Common myeloid progenitor, CD34-positive (primary cell): ENCODE results near the gene CAMKV.
A peak's percentile ranks its signal among the peaks of the same experiment; 100 is the strongest.

Experiments used
- CTCF ChIA-PET: fragments of 350-600 bp; sonication (Branson Sonifier 250); formaldehyde crosslinking; loops from one replicate; lab custom pipeline; 2021; ENCODE audit warnings: antibody characterized with exemption; lab: Charles Lee
- POLR2A ChIA-PET: fragments of 350-600 bp; sonication (Branson Sonifier 250); formaldehyde crosslinking; loops from one replicate; lab custom pipeline; 2021; ENCODE audit warnings: antibody characterized with exemption; lab: Charles Lee
- DNase-seq, 3 donors: peaks; one replicate each; pipeline versions ENCODE4 v3.0.0 to v3.0.0-alpha.2; 2013
- H3K27ac ChIP-seq, 2 experiments: 1 replicate in 1 of 2; 2 replicates in 1 of 2; pipeline ENCODE4 v1.7.0; 2013; ENCODE audit warnings: inconsistent platforms in 2 of 2, low read length in 2 of 2, mild to moderate bottlenecking in 2 of 2, low read depth in 1 of 2, moderate library complexity in 1 of 2; ENCODE audit not compliant: severe bottlenecking in 2 of 2, insufficient read depth in 1 of 2, poor library complexity in 1 of 2
- H3K27me3 ChIP-seq, 5 experiments: replicated peaks in 2 of 5; 1 replicate in 3 of 5; 2 replicates in 2 of 5; pipeline versions ENCODE4 v1.6.1 to v1.7.0; 2013; ENCODE audit warnings: low read length in 4 of 5, mild to moderate bottlenecking in 2 of 5, moderate library complexity in 2 of 5, inconsistent platforms in 1 of 5; ENCODE audit not compliant: insufficient read depth in 5 of 5, control insufficient read depth in 4 of 5
- H3K36me3 ChIP-seq, 4 experiments: 1 replicate in 2 of 4; 2 replicates in 2 of 4; pipeline versions ENCODE4 v1.6.1 to v1.7.0; 2013; ENCODE audit warnings: low read length in 3 of 4, control low read depth in 1 of 4, mild to moderate bottlenecking in 1 of 4; ENCODE audit not compliant: control insufficient read depth in 4 of 4, insufficient read depth in 4 of 4
- H3K4me1 ChIP-seq, 4 experiments: 1 replicate in 3 of 4; 2 replicates in 1 of 4; pipeline versions ENCODE4 v1.6.1 to v1.7.1; 2013; ENCODE audit warnings: low read length in 3 of 4, mild to moderate bottlenecking in 3 of 4, control low read depth in 1 of 4, inconsistent platforms in 1 of 4, moderate library complexity in 1 of 4; ENCODE audit not compliant: control insufficient read depth in 4 of 4, insufficient read depth in 4 of 4; ENCODE audit errors: control extremely low read depth in 1 of 4
- H3K4me3 ChIP-seq, 7 experiments: 1 replicate in 4 of 7; 2 replicates in 3 of 7; pipeline versions ENCODE4 v1.5.1 to v1.7.0; 2013; ENCODE audit warnings: mild to moderate bottlenecking in 7 of 7, low read length in 6 of 7, moderate library complexity in 6 of 7, inconsistent platforms in 2 of 7, low read depth in 2 of 7, control low read depth in 1 of 7; ENCODE audit not compliant: insufficient read depth in 4 of 7, control insufficient read depth in 1 of 7; ENCODE audit errors: extremely low read depth in 1 of 7
- H3K9me3 ChIP-seq, 5 experiments: 1 replicate in 4 of 5; 2 replicates in 1 of 5; pipeline versions ENCODE4 v1.6.1 to v1.7.1; 2013; ENCODE audit warnings: low read length in 4 of 5, mild to moderate bottlenecking in 2 of 5, inconsistent platforms in 1 of 5, low read depth in 1 of 5, moderate library complexity in 1 of 5; ENCODE audit not compliant: control insufficient read depth in 4 of 5, insufficient read depth in 2 of 5; ENCODE audit errors: control extremely low read depth in 1 of 5
- WGBS: methylation state at CpG from one replicate; pipeline ENCODE4 v1.1.5; 2013; ENCODE audit not compliant: insufficient coverage; 5-methylcytosine and 5-hydroxymethylcytosine counted together

The CAMKV gene

GRCh38 chr3:49842843-49843517 is 26.7 kb downstream of the CAMKV start:
- Histone ChIP-seq H3K36me3 (peaks cover 0 to 75% (median 30%) of the 10 kb centered on the region in 4 experiments), H3K4me1 (peaks cover 0 to 13% (median 6%) of the 10 kb centered on the region in 4 experiments), H3K9me3 (no peaks in the 10 kb centered on the region), H3K27me3 (no peaks in the 10 kb centered on the region), H3K4me3 (no peak overlapping the region), H3K27ac (no peak overlapping the region)
- ChIA-PET POLR2A (interaction anchor here (0.6 to 6.6 kb wide), 2 partner anchors 39 to 106 kb away, joined by 5 to 111 read pairs; partner anchors contain the start of gene INKA1), CTCF (interaction anchor here (1.1 to 29.0 kb wide), 9 partner anchors 12 to 123 kb away, joined by 3 to 807 read pairs (median 26); partner anchors contain the start of genes AMIGO3, CDHR4, INKA1 and TRAIP)
- WGBS = 85% methylated on average over 2 of the region's 3 CpGs
- DNase-seq = no peak

GRCh38 chr3:49841806-49842205 is 27.9 kb downstream of the CAMKV start:
- DNase-seq = no peak
- Histone ChIP-seq H3K9me3 (no peaks in the 10 kb centered on the region), H3K36me3 (peaks cover 0 to 74% (median 28%) of the 10 kb centered on the region in 4 experiments), H3K4me1 (peaks cover 0 to 13% (median 6%) of the 10 kb centered on the region in 4 experiments), H3K27ac (no peak overlapping the region), H3K27me3 (no peaks in the 10 kb centered on the region), H3K4me3 (no peak overlapping the region)
- CTCF ChIA-PET = interaction anchor here (0.7 to 29.0 kb wide), 19 partner anchors 9 to 140 kb away, joined by 3 to 807 read pairs (median 7); partner anchors contain the start of genes AMIGO3, CDHR4, INKA1 and TRAIP
- 100% methylated on average over 7 of the region's 7 CpGs for WGBS
- POLR2A ChIA-PET = interaction anchor here (0.6 to 6.6 kb wide), 2 partner anchors 37 to 260 kb away, joined by 3 to 111 read pairs; partner anchors contain the start of gene INKA1

- Histone ChIP-seq H3K4me1 (peaks cover 0 to 13% (median 6%) of the 10 kb centered on the region in 4 experiments), H3K9me3 (no peaks in the 10 kb centered on the region), H3K27me3 (no peaks in the 10 kb centered on the region), H3K27ac (no peak overlapping the region), H3K36me3 (peaks cover 0 to 72% (median 26%) of the 10 kb centered on the region in 4 experiments), H3K4me3 (no peak overlapping the region)
- DNase-seq = peak; percentile 63 to 78 (median 69)
- POLR2A ChIA-PET = interaction anchor here (0.6 to 6.6 kb wide), 2 partner anchors 37 to 260 kb away, joined by 3 to 111 read pairs; partner anchors contain the start of gene INKA1
- CTCF ChIA-PET = interaction anchor here (0.7 to 29.0 kb wide), 18 partner anchors 9 to 140 kb away, joined by 3 to 807 read pairs (median 8); partner anchors contain the start of genes CDHR4, INKA1, TRAIP and UBA7
These were observed 28.5 kb downstream of the CAMKV start for GRCh38 chr3:49841126-49841696.

- no peak overlapping the region for H3K27ac ChIP-seq
- H3K36me3 ChIP-seq = peaks cover 0 to 65% (median 23%) of the 10 kb centered on the region in 4 experiments
- WGBS = 97% methylated on average over 2 of the region's 2 CpGs
- peaks cover 0 to 13% (median 6%) of the 10 kb centered on the region in 4 experiments for H3K4me1 ChIP-seq
- H3K27me3 ChIP-seq = no peaks in the 10 kb centered on the region
- H3K4me3 ChIP-seq = no peak overlapping the region
- POLR2A ChIA-PET = interaction anchor here (6.6 kb wide), 1 partner anchor 36 kb away, joined by 111 read pairs; the partner anchor contains the start of gene INKA1
- H3K9me3 ChIP-seq = no peaks in the 10 kb centered on the region
- CTCF ChIA-PET = interaction anchor here (1.2 to 29.0 kb wide), 13 partner anchors 9 to 139 kb away, joined by 4 to 807 read pairs (median 19); partner anchors contain the start of genes CDHR4, INKA1, TRAIP and UBA7
- no peak for DNase-seq
These were observed 29.3 kb downstream of the CAMKV start for GRCh38 chr3:49840388-49840787.

GRCh38 chr3:49839193-49839809 is 30.4 kb downstream of the CAMKV start:
- peak; percentile 84 to 94 (median 87) for DNase-seq
- Histone ChIP-seq H3K36me3 (peaks cover 0 to 60% (median 14%) of the 10 kb centered on the region in 4 experiments), H3K27me3 (no peaks in the 10 kb centered on the region), H3K4me3 (no peak overlapping the region), H3K4me1 (peaks cover 0 to 13% (median 6%) of the 10 kb centered on the region in 4 experiments), H3K9me3 (no peaks in the 10 kb centered on the region), H3K27ac (no peak overlapping the region)
- ChIA-PET POLR2A (interaction anchor here (0.6 to 6.6 kb wide), 6 partner anchors 14 to 139 kb away, joined by 3 to 111 read pairs (median 4); partner anchors contain the start of genes INKA1 and IP6K1), CTCF (interaction anchor here (0.6 to 29.0 kb wide), 28 partner anchors 10 to 300 kb away, joined by 3 to 807 read pairs (median 5); partner anchors contain the start of genes CDHR4, INKA1, IP6K1 and MON1A)
- 60% methylated on average over 1 of the region's 6 CpGs for WGBS

- WGBS = no CpG with 5 or more reads among the region's 3 CpGs
- Histone ChIP-seq H3K36me3 (peaks cover 0 to 58% (median 9%) of the 10 kb centered on the region in 4 experiments), H3K27ac (no peak overlapping the region), H3K9me3 (no peaks in the 10 kb centered on the region), H3K27me3 (no peaks in the 10 kb centered on the region), H3K4me1 (peaks cover 0 to 33% (median 24%) of the 10 kb centered on the region in 4 experiments), H3K4me3 (no peak overlapping the region)
- ChIA-PET CTCF (interaction anchor here (1.0 to 29.0 kb wide), 5 partner anchors 9 to 130 kb away, joined by 3 to 807 read pairs (median 6); partner anchors contain the start of genes CDHR4, INKA1, MON1A and UBA7), POLR2A (no interaction called here)
- DNase-seq = peak in 2 of 3 donors; percentile 63 to 67
These were observed 38.4 kb downstream of the CAMKV start for GRCh38 chr3:49831341-49831740.
